ENCODE measurements around the gene PGF.

Gene PGF

GRCh38 chr14:74909911-74910310, 45.5 kb downstream of the PGF start:
- H3K4me3 ChIP-seq (ENCODE audit: low read depth, low read length): no peak overlapping the region
- no peak for DNase-seq (ENCODE audit: low read depth)
- TF ChIP-seq CTCF (IDR thresholded peaks at IDR 0.05; ENCODE audit: insufficient read depth, low read depth, low read length, missing control alignments): no peak

GRCh38 chr14:74909501-74909900, 45.9 kb downstream of the PGF start:
- TF ChIP-seq CTCF (IDR thresholded peaks at IDR 0.05; ENCODE audit: insufficient read depth, low read depth, low read length, missing control alignments): no peak
- DNase-seq (ENCODE audit: low read depth): no peak
- no peak overlapping the region for H3K4me3 ChIP-seq (ENCODE audit: low read depth, low read length)

GRCh38 chr14:74908861-74909341, 46.5 kb downstream of the PGF start:
- H3K4me3 ChIP-seq (ENCODE audit: low read depth, low read length): no peak overlapping the region
- no peak for TF ChIP-seq CTCF (IDR thresholded peaks at IDR 0.05; ENCODE audit: insufficient read depth, low read depth, low read length, missing control alignments)
- DNase-seq (ENCODE audit: low read depth): no peak

- H3K4me3 ChIP-seq (ENCODE audit: low read depth, low read length): no peak overlapping the region
- no peak for TF ChIP-seq CTCF (IDR thresholded peaks at IDR 0.05; ENCODE audit: insufficient read depth, low read depth, low read length, missing control alignments)
- DNase-seq (ENCODE audit: low read depth): no peak
These were observed 47.7 kb downstream of the PGF start for GRCh38 chr14:74907744-74908143.

GRCh38 chr14:74906925-74907521, 48.4 kb downstream of the PGF start:
- H3K4me3 ChIP-seq (ENCODE audit: low read depth, low read length): no peak overlapping the region
- DNase-seq (ENCODE audit: low read depth): no peak
- TF ChIP-seq CTCF (IDR thresholded peaks at IDR 0.05; ENCODE audit: insufficient read depth, low read depth, low read length, missing control alignments): peak; percentile 27

- DNase-seq (ENCODE audit: low read depth): peak; percentile 69
- H3K4me3 ChIP-seq (ENCODE audit: low read depth, low read length): no peak overlapping the region
- TF ChIP-seq CTCF (IDR thresholded peaks at IDR 0.05; ENCODE audit: insufficient read depth, low read depth, low read length, missing control alignments): peak; percentile 97
These were observed 49.7 kb downstream of the PGF start for GRCh38 chr14:74905595-74906142.

Data from GM12865 (cell line).